Umbilical cord (tissue), 2 donors: ENCODE measurements around the gene ANO10. TPM values are rescaled to one million over a fixed set of nuclear protein-coding genes. Genes with fewer than 3 reads are reported as not detected.
A peak's percentile ranks its signal among the peaks of the same experiment; 100 is the strongest.
"Not testable (repeated sequence)": the region's sequence is repeated elsewhere in the genome, so short reads cannot be mapped to it uniquely, and the experiment has no call there.

Experiments
- DNase-seq: peaks from one replicate; pipeline ENCODE4 v3.0.0-alpha.2; 2015; ENCODE audit warnings: low spot score
- total RNA-seq: library from RNA; depleted of rRNA; stranded (reverse); fragments of >200 nt; gene quantifications from one replicate; pipeline ENCODE4 v1.2.3, GENCODE V29; 2014; ENCODE audit warnings: low replicate concordance; ENCODE audit not compliant: insufficient read depth

Gene ANO10
- total RNA-seq, 1 donor from 2014 or later = 25.8 TPM

DNA sequence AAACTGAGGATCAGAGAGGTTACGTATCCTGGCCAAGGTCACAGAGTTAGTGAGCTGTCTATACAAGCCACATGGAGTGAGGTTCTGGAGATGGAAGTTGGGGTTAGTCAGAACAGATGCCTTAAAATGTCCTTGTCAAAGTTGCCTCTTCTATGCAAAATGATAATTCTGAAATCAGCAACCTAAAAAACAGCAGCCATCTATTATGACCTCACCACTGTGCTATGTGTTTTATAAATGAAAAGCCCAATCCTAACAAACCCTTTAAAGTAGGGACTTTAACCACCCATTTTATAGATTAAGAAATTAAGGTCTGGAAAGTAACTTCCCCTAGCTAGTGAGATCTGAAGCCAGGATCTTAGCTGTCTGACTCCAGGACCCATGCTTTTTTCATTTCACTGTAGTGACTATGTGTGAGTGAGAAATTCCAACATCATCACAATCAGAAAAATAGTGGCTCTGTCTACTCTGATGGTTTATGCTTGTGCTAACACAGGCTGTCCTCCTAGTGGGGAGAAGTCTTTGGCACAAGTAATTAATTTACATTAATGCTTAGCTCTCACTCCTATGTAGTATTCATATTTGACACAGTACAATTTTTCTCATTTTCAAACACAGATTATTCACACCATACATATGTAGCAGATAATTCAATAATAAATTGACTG lies 143.6 kb downstream of the ANO10 start:
- no peak for DNase-seq

DNA sequence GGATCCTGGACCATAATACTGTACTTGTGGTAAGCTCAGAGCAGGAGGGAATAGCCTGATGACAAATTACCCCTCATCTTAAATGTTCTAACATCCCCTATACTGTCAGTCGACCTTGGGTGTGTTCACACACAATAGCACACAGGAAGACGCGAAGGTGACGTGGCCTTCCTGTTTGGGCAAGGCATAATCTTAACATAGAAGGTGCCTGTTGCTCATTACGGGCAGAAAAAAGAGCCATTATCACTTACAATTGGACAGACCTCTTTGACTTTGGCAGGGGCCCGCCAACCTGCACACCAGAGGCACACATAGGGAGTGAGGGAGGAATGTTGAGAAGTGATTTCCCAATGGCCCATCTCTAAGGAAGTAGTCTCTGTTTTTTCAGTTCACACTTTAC lies 144.2 kb downstream of the ANO10 start:
- DNase-seq = no peak

DNA sequence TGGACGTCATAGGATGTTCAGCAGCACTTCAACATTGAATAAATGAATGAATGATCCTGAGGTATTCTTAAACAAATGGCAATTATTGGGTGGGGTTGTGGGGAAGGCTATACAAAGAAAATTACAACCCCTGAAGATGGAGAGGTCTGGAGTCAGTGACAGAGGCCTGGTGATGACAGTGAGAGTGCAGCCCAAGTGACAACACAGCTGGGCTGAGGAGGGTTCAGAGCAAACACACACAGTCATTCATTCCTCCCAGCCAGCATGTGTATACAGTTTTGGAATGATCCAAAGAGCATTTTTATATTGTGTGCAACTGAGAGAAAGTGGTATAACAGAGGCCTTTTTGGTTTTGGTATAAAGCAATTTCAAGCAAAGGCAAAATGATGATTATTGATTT lies 148.1 kb downstream of the ANO10 start:
- DNase-seq = no peak

DNA sequence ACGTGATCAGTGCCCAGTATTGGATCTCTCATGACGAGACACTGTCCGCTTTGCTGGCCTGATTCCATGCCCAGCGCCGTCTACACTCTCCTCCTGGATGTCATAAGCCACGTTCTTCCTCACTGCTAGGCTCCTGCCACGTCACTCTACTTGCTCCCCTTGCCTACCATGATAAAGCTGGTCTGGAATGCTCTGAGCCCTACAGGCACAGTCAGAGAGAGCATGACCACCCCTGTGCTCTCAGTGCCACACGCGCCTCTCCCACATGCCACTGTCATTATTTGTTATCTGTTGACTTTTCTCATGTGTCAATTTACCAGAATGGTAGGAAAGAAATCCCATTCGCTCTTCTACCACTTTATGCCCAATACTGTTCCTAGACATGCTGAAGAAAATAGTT lies 148.6 kb downstream of the ANO10 start:
- no peak for DNase-seq

DNA sequence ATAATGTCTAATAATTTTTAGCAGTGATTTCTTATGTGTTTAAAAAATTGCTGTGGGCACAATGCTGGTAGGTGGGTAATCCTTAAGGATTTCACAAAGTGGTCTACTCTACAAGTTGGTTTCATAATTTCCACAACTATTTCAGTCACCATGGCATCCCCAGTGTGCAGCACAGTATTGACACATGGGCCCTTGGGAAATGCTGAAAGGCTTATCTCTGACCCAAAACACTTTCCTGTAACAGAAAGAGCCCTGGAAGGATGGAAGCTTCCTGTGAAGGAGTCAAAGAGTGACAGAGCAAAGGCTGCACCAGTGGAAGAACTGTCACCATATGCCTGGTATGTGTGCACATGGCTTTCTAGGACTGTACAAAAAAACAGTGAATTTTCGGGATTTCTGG lies 153.7 kb downstream of the ANO10 start:
- no peak for DNase-seq

DNA sequence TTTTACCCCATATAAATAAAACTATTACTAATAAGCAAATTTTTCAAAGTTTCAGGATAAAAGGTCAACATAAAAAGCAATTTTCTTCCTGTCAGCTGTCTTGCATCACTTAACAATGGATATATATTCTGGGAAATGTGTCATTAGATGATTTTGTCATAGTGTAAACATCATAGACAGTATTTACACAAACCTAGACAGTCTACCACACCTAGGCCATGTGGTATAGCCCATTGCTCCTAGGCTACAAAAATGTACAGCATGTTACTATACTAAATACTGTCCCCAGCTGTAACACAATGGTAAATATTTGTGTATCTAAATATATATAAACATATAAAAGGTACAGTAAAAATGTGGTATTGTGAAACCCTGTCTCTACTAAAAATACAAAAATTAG lies 156.7 kb downstream of the ANO10 start:
- DNase-seq = no peak

DNA sequence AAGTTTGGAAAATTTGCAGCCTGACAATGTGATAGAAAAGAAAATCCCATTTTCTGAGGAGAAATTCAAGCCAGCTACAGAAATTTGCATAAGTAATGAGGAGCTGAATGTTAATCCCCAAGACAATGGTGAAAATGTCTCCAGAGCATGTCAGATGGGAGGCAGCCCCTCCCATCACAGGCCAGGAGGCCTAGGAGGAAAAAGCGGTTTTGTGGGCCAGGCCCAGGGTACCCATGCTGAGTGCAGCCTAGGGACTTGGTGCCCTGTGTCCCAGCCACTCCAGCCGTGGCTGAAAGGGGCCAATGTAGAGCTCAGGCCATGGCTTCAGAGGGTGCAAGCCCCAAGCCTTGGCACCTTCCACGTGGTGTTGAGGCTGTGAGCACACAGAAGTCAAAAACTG lies 159.2 kb downstream of the ANO10 start:
- DNase-seq = not testable (repeated sequence)

DNA sequence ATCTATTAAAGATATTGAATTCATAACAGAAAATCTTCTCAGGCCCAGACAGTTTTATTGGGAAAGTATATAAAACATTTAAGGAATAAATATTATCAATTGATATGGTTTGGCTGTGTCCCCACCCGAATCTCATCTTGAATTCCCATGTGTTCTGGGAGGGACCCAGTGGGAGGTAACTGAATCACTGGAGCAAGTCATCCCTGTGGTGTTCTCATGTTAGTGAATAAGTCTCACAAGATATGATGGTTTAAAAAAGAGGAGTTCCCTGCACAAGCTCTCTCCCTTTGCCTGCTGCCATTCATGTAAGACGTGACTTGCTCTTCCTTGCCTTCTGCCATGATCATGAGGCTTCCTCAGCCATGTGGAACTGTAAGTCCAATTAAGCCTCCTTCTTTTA lies 160.5 kb downstream of the ANO10 start:
- no peak for DNase-seq

DNA sequence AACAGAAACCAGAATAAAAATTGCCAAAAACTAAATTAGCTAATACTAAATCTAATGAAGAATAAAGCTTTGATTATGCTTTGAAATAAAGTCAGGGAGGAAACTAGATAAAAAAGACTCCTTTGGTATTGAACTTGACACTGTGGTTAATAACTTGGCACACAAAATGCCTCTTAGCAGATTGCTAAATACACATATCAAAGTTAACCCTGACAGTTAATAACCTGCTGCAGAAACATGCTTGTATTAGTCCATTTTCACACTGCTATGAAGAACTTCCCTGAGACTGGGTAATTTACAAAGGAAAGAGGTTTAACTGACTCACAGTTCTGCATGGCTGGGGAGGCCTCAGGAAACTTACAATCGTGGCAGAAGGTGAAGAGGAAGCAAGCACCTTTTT lies 164.8 kb downstream of the ANO10 start:
- DNase-seq = not testable (repeated sequence)

DNA sequence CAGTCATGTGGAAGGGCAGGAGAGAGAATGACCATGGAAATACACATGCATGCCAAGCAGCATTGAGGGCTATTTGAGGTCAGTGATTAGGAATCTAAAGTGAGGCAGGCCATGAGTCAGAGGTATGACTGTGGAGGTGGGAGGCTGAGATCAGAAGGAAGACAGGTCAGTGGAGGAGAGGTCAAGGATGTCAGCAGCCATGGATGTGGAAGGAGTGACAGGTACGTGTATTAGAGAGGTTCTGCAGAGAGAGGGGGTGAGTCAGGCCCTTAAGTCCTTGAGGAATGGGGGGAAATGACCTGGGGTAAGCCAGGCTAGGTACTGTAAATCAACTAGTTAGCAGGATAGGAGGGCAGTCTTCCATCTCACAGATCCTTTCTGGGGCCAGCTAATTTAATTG lies 166.6 kb downstream of the ANO10 start:
- no peak for DNase-seq

DNA sequence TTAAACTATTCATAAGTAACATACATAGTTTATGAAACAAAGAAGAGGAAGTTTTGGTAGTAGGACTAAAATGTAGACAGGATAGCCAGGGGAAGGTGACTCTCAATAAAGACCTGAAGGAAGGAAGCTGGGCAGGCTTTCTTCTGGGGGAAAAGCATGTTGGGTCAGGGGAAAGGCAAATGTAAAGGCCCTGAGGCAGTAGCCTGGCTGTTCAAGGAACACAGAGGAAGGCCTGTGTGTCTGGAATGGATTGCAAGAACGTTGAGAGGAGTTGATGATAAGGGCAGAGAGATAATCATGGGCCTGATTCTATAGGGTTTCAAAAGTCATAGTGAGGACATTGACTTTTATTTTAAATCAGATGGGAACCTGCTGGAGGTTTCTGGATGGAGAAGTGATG lies 167.8 kb downstream of the ANO10 start:
- no peak for DNase-seq

DNA sequence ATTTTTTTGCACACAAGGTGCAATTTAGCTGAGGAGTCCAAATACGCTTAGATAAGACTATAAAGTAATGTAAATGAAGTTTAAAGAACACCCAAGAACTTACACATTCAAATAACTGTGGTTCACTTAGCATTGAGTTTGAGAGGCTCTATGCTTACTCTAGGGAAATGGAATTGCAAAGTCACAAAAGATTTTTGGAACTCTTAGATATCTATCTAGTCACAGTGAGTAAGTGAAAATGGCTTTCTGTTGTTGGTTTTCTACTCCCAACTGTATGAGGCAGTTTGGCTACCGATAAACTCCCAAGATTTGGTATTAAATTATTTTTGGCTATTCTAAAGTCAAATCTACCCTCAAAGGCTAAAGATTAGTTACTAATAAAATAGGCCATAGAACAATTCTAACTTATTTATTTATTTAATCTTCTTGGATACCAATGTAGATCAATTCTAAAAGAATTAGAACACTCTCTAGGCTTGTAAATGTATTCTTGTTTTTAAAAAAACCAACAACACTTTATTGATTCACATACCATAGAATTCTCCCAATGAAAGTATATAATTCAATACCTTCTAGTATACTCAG lies 170.0 kb downstream of the ANO10 start:
- DNase-seq = no peak

DNA sequence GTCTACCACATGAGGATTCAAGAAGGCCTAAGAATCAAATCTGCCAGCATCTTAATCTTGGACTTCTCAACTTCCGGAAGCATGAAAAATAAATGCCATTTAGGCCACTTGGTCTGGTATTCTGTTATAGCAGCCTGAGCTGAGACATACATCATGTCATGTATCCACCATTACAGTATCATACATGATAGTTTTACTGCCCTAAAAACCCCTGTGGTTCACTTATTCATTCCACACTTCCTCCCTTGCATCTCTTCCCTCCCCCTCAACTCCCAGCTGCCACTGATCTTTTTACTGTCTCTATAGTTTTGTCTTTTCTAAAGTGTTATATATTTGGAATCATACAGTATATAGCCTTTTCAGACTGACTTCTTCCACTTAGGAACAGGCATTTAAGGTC lies 173.7 kb downstream of the ANO10 start:
- DNase-seq = no peak

DNA sequence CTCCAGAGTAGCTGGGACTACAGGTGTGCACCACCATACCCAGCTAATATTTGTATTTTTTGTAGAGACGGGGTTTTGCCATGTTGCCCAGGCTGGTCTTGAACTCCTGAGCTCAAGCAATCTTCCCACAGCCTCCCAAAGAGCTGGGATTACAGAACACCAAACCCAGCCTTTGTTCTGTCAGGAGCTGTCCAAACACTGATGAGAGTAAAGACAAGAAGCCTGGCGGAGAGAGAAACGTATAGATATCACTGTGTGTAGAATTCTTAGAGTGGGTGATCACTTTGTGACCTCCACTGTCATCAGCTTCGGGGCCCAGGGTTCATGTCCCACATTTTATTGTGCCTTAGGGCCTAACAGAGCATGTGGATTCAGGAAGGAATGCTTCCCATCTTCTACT lies 176.0 kb downstream of the ANO10 start:
- no peak for DNase-seq

DNA sequence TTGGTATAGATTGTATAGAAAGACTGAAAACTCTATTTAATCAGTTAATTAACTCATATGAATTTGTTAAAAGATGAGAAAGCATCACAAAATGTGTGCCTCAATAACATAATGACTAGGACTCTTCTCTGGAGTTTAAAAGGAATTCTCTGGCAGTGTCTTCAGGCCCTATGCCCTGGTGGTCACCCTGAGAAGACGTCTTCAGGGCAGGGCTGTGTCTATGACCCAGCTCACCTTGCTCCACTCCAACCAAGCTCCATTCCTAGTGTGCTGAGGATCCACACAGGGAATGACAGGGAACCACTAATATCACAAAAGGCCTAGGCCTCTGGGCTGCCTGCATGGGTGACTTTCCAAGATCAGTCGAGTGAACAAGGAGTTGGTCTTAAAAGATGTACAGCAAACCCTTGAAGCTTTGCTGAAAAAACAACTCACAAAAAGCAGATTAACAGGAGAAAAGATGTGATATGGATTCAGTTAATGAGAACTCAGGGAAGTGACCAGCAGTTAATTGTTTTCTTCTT lies 178.9 kb downstream of the ANO10 start:
- DNase-seq = no peak

DNA sequence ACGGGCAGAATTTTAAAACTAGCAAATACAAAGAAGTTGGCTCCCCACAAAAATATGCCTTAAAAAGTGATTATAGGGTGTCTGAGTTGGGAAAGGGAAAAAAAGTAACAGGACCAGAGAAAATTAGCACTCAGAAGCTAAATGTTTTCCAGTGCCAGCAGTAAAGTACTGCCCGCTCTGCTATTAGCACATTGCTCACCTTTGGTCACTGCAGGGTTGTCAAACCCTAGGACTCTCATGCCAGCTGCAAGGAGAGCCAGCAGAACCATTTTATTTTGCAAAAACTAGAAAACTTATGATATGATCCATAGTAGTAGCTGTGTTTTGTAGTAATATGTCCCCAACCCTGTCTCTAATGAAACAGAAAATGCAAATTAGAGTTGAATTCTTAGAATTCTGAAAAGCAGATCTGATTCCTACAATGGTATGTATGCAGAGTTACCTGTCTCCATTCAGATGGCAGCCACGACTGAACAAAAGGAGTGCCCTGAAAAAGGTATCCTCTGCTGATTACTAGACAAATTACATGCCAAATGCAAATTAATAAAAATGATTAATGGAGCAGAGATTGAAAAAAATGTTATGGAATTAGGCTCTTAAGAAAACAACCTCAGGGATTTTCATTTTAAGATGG lies 185.2 kb downstream of the ANO10 start:
- no peak for DNase-seq

DNA sequence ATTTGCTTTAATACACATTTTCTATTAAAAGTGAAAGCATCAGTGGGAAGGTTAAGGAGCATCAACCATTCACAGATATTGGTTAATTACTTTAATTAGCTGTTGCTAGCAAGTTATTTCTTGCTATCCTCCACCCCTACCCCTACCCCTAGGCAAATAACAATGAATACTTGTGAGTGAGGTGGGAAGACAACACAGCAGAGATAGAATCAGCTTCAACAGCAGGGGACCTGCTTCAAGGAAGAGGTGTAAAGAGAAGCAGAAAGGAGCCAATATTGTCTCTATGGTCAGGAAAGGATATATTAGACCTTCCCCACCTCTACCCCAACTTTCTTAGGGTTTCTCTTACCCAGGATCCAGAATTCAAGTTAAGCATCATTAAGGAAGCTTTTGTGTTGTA lies 186.1 kb downstream of the ANO10 start:
- DNase-seq = no peak

DNA sequence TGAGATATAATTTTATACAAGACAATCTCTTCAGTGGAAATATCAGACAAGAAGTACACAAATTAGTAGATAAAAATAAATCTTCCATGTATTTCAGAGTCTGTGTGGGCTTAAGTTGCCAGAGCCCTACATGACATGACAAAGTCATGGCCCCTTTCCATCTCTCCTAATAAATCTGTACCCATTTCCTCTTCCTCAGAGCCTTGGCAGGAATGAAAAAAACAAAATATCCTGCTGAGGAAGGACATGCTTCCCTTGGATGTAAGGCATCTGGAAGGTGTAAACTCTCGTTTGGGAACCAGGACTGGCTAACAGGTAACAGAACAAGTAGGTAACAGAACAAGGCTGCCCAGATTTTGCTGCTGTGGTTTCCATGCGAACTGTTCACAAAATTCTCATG lies 187.4 kb downstream of the ANO10 start:
- peak; percentile 6 for DNase-seq

DNA sequence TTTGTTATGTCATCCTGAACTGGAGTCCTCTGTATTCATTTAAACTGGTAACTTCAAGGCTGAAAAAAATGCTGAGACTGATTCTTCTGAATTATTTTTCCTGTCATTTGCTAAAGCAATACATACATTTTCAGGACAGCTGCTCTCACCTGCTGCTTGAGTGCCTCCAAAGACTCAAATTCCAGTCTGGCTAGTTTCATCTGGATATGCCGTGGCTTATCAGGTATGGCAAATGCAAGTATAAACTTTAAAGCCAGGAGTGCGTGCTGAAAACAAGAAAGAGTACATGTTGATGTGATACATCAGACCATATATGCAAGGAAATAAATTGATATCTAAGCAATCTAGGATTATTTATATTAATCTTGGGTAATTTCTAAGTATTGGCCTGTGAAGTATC lies 189.3 kb downstream of the ANO10 start:
- DNase-seq = no peak

DNA sequence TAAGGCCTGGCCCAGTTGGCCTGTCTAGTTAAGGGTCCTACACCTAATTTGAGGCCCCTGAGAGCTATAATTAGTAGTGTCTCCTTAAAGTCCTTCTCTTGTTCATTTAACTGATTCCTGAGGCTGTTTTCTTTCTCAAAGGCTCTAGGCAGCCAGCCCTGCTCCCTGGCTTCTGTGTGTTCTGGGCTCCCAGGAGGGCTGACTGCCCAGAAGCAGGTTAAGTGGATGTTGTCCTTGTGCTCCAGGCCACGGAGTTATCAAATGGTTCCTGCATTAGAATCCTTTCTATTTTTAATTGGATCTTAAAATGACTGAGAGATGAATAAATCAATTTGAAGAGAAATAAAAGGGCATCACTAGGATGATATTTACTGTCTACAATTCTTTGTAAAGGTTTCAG lies 195.4 kb downstream of the ANO10 start:
- no peak for DNase-seq

DNA sequence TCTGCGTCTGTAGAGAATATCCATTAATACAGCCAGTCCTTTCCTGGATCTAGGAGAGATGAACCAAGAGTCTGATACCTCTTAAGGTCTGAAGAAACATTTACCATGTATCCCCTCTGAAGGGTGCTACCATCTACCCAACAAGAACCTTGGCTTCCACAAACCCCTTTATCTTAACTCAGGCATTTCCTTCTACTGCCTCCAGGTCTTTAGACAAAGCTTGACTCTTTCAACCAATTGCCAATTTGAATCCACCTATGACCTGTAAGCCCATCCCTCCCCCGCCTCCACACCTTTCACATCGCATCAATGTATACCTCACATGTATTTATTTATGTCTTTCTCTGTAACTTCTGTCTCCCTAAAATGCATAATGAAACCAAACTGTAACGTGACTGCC lies 196.0 kb downstream of the ANO10 start:
- no peak for DNase-seq

DNA sequence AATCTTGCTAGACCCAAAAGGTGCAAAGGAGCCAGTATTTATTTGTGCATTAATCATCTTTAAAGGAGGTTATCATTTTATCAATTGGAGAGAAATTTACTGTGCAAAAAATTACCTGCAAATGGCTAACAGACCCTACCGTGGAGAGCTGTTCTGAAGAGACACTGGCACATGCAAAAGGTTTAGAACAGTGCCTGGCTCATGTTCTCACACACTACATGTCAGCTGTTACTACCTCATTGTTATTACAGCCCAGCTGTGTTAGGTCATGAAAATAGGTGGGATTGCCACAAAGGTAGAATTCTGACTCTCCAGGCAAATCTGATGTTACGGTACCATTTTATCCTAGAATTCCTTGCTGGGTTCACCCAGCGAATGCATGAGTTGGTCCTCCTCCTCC lies 198.2 kb downstream of the ANO10 start:
- no peak for DNase-seq

DNA sequence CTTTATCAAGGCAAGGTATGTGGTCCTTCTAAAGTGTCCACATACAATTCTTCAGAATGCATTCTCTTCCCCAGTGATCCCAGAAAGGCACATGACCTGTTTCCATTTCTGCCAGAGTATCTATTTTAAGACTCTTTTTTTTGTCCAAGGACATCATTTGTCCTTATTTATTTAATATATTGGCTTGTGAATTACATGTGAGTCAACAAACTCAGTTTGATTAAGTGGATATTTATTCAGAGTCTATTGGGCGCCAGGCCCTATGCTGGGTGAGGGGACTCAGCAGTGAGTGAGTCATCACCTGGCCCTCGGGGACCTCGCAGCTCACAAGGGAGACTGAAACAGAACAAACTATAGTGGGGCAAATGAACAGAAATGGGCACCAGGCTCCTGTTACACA lies 198.7 kb downstream of the ANO10 start:
- DNase-seq = no peak
